Activated CD8-positive, alpha-beta memory T cell treated with anti-CD3 and anti-CD28 coated beads, Interleukin-2, amount 50 U/mL, for 4 hours (primary cell): ENCODE measurements around the gene MICAL3.

ENCODE experiments used
- DNase-seq: peaks from one replicate; pipeline ENCODE4 v3.0.0-alpha.2; 2020

Gene MICAL3

GRCh38 chr22:17806437-17806836 lies 217.9 kb downstream of the MICAL3 start:
- DNase-seq = no peak

GRCh38 chr22:17804331-17805080 lies 219.9 kb downstream of the MICAL3 start:
- no peak for DNase-seq

GRCh38 chr22:17803609-17804270 lies 220.6 kb downstream of the MICAL3 start:
- no peak for DNase-seq

- DNase-seq = no peak
Measured at GRCh38 chr22:17802822-17803221, 221.5 kb downstream of the MICAL3 start.

- no peak for DNase-seq
Measured at GRCh38 chr22:17802411-17802810, 221.9 kb downstream of the MICAL3 start.

- no peak for DNase-seq
Measured at GRCh38 chr22:17797721-17798559, 226.4 kb downstream of the MICAL3 start.

GRCh38 chr22:17796695-17797094 lies 227.7 kb downstream of the MICAL3 start:
- no peak for DNase-seq

GRCh38 chr22:17795661-17796548 lies 228.5 kb downstream of the MICAL3 start:
- no peak for DNase-seq

- DNase-seq = no peak
Measured at GRCh38 chr22:17794726-17795542, 229.4 kb downstream of the MICAL3 start.

GRCh38 chr22:17792854-17793434 lies 231.4 kb downstream of the MICAL3 start:
- no peak for DNase-seq

GRCh38 chr22:17792299-17792698 lies 232.1 kb downstream of the MICAL3 start:
- no peak for DNase-seq

- DNase-seq = no peak
Measured at GRCh38 chr22:17791196-17791595, 233.2 kb downstream of the MICAL3 start.

GRCh38 chr22:17789379-17790200 lies 234.8 kb downstream of the MICAL3 start:
- no peak for DNase-seq

- DNase-seq = no peak
Measured at GRCh38 chr22:17788528-17789378, 235.6 kb downstream of the MICAL3 start.

GRCh38 chr22:17787716-17788330 lies 236.5 kb downstream of the MICAL3 start:
- DNase-seq = no peak

- no peak for DNase-seq
Measured at GRCh38 chr22:17787241-17787640, 237.1 kb downstream of the MICAL3 start.

GRCh38 chr22:17786435-17787161 lies 237.8 kb downstream of the MICAL3 start:
- DNase-seq = no peak
